ENCODE results near the gene FA2H.

DNA sequence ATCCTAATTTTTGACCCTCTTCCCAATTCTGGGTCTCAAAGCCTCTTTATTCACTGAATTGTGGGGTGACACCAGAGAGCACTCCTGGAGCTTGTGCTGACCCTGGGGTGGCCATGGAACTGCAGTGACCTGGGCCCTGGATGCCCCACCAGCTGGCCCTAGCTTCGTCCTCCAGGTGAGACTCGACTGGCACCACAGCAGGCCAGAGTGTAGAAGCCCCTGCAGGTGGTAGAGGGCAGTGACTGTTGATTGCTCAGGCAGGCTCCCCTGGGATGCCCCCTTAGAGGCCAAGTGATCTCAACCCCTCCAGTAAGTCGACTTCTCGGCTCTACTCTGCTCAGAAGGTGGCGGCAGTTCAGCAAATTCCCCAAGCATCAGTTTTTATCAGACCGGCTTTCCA, 6.4 kb downstream of the FA2H start:
- TF ChIP-seq MAZ (IDR thresholded peaks at IDR 0.05; ENCODE audit: borderline replicate concordance, low read depth, low read length) = no peak
- TF ChIP-seq, protein P1, sequence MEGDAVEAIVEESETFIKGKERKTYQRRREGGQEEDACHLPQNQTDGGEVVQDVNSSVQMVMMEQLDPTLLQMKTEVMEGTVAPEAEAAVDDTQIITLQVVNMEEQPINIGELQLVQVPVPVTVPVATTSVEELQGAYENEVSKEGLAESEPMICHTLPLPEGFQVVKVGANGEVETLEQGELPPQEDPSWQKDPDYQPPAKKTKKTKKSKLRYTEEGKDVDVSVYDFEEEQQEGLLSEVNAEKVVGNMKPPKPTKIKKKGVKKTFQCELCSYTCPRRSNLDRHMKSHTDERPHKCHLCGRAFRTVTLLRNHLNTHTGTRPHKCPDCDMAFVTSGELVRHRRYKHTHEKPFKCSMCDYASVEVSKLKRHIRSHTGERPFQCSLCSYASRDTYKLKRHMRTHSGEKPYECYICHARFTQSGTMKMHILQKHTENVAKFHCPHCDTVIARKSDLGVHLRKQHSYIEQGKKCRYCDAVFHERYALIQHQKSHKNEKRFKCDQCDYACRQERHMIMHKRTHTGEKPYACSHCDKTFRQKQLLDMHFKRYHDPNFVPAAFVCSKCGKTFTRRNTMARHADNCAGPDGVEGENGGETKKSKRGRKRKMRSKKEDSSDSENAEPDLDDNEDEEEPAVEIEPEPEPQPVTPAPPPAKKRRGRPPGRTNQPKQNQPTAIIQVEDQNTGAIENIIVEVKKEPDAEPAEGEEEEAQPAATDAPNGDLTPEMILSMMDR (IDR thresholded peaks at IDR 0.05) = no peak
- no peak for TF ChIP-seq POLR2A (IDR thresholded peaks at IDR 0.05; ENCODE audit: low read length)
- no peak for TF ChIP-seq USF2 (IDR thresholded peaks at IDR 0.05)
- TF ChIP-seq PHF8 (IDR thresholded peaks at IDR 0.05; ENCODE audit: borderline replicate concordance, low read depth) = no peak
- no peak for TF ChIP-seq RAD21 (conservative IDR thresholded peaks at IDR 0.05 in 1 of 2, IDR thresholded peaks at IDR 0.05 in 1 of 2)
- TF ChIP-seq NPAS2 (CRISPR knock-in tag; IDR thresholded peaks at IDR 0.05; ENCODE audit: borderline replicate concordance) = no peak
- TF ChIP-seq BHLHE40 (IDR thresholded peaks at IDR 0.05; ENCODE audit: low read depth, low read length) = no peak
